Sigmoid colon (tissue), 7 donors: ENCODE measurements around the gene SGK2. TPM values are rescaled to one million over a fixed set of nuclear protein-coding genes. Genes with fewer than 3 reads are reported as not detected.

ENCODE experiments used
- DNase-seq: peaks from one replicate; pipeline ENCODE4 v3.0.0-alpha.2; 2019
- H3K27ac ChIP-seq, 4 donors: fragments of 200-600 bp; sonication (generic); one replicate each; pipeline ENCODE4 v1.5.1; 2016 to 2019; ENCODE audit warnings: mild to moderate bottlenecking in 1 of 4
- H3K27me3 ChIP-seq, 3 donors: fragments of 200-600 bp; sonication (generic); one replicate each; pipeline ENCODE4 v1.5.1; 2019; ENCODE audit warnings: mild to moderate bottlenecking in 1 of 3
- H3K36me3 ChIP-seq, 4 donors: fragments of 200-600 bp; sonication (generic); one replicate each; pipeline ENCODE4 v1.5.1; 2016 to 2019
- H3K4me1 ChIP-seq, 4 donors: fragments of 200-600 bp; sonication (generic); one replicate each; pipeline ENCODE4 v1.5.1; 2017 to 2019
- H3K4me3 ChIP-seq, 4 donors: fragments of 200-600 bp; sonication (generic); one replicate each; pipeline ENCODE4 v1.5.1; 2017 to 2019; ENCODE audit warnings: mild to moderate bottlenecking in 2 of 4, moderate library complexity in 1 of 4
- H3K9me3 ChIP-seq, 4 donors: fragments of 200-600 bp in 3 of 4; sonication (generic) in 3 of 4; one replicate each; pipeline versions ENCODE4 v1.5.1 to v1.6.1; 2013 to 2019
- CTCF ChIP-seq, 4 experiments: fragments of 450-650 bp in 3 of 4; fragments of 200-600 bp in 1 of 4; IDR thresholded peaks; one replicate each; pipeline ENCODE4 v1.5.1; 2016 to 2019; ENCODE audit warnings: antibody characterized with exemption in 4 of 4, mild to moderate bottlenecking in 3 of 4, moderate library complexity in 2 of 4
- EP300 ChIP-seq, 4 donors: sonication (generic); formaldehyde crosslinking; IDR thresholded peaks; one replicate each; pipeline ENCODE4 v1.6.1; 2017; ENCODE audit warnings: antibody characterized with exemption in 4 of 4
- POLR2A ChIP-seq, 2 donors: fragments of 450-650 bp; IDR thresholded peaks; one replicate each; pipeline ENCODE4 v1.6.1; 2016; ENCODE audit warnings: antibody characterized with exemption in 2 of 2, mild to moderate bottlenecking in 2 of 2, moderate library complexity in 2 of 2
- POLR2AphosphoS5 ChIP-seq, 4 donors: sonication (generic); formaldehyde crosslinking; IDR thresholded peaks; one replicate each; pipeline ENCODE4 v1.6.1; 2017; ENCODE audit warnings: antibody characterized with exemption in 4 of 4
- WGBS, 2 donors: extraction: QIAGEN DNeasy Blood & Tissue Kit; methylation state at CpG; one replicate each; pipeline ENCODE4 v1.1.7; 2013; 5-methylcytosine and 5-hydroxymethylcytosine counted together
- intact Hi-C: fragments of 100-400 bp; cut with DNase I; formaldehyde crosslinking; loops from one replicate; pipeline ENCODE4 v1.15.1; 2023
- polyA plus RNA-seq, 3 donors: library from polyadenylated mRNA; stranded (reverse); fragments of 200-250 nt; gene quantifications; one replicate each; pipeline ENCODE4 v1.2.3, GENCODE V29; 2013
- total RNA-seq, 4 donors: library from RNA; depleted of rRNA; stranded (reverse); fragments of >200 nt; gene quantifications; one replicate each; pipeline ENCODE4 v1.1.0, GENCODE V29; 2016
- donor health status: healthy with polysubstance abuse.
- donor health status: Bipolar disorder and iron deficiency.
- donor health status: healthy.

Gene SGK2
- total and polyA plus RNA-seq, 7 donors, result 0.66 to 114 (median 27.3) TPM; not detected in 1

- Histone ChIP-seq H3K4me3 (no peak overlapping the region), H3K27me3 (no peaks in the 10 kb centered on the region), H3K36me3 (peaks cover 0 to 30% (median 3%) of the 10 kb centered on the region in 4 donors), H3K9me3 (no peaks in the 10 kb centered on the region), H3K27ac (no peak overlapping the region), H3K4me1 (no peaks in the 10 kb centered on the region)
- no peak for DNase-seq
- intact Hi-C loops, result loop anchor here (5.0 kb wide), 1 partner anchor 547 kb away; no protein-coding TSS in a partner anchor
- WGBS, 2 donors, result 93% methylated on average over 8 of the region's 8 CpGs
- TF ChIP-seq POLR2AphosphoS5 (IDR thresholded peaks at IDR 0.05), result no peak
- TF ChIP-seq POLR2A (IDR thresholded peaks at IDR 0.05), result no peak
- no peak for TF ChIP-seq EP300 (IDR thresholded peaks at IDR 0.05)
- TF ChIP-seq CTCF (IDR thresholded peaks at IDR 0.05), result no peak
Measured at GRCh38 chr20:43534791-43535350, 24.0 kb upstream of the SGK2 start.

DNA sequence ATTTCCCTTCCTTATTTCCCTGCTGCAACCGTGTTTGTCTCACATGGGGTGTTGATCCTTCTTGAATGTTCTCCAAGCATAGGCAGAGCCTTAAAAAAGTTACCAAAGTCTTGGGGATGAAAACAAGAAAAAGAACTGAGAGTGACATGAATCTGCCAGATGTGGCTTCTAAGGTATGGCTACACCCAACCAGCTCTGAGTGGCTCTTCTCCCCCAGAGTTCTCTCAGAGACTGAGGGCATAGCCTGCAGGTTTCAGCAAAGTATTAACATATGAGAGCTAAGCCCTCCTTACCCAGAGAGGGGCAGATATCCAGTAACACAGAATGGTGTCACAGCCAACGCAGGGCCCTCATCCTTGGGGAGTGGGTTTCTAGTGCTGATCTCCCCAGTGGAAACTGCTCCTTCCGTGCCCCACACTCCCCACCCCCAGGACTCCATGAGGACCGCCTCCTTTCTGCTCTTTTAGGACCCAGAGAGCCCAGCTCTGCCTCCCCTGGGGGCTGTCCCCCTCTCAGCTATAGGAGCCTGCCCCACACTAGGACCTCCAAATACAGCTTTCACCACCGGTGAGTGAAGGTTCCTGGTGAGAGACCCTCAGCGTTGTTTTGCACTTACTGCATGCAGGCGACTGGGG lies 23.3 kb upstream of the SGK2 start:
- no peak overlapping the region for H3K4me3 ChIP-seq
- no peaks in the 10 kb centered on the region for H3K9me3 ChIP-seq
- intact Hi-C loops, result loop anchor here (5.0 kb wide), 1 partner anchor 547 kb away; no protein-coding TSS in a partner anchor
- no peaks in the 10 kb centered on the region for H3K4me1 ChIP-seq
- peaks cover 0 to 36% (median 4%) of the 10 kb centered on the region in 4 donors for H3K36me3 ChIP-seq
- TF ChIP-seq POLR2A (IDR thresholded peaks at IDR 0.05) (no peak), CTCF (IDR thresholded peaks at IDR 0.05) (no peak), EP300 (IDR thresholded peaks at IDR 0.05) (no peak), POLR2AphosphoS5 (IDR thresholded peaks at IDR 0.05) (no peak)
- 85% methylated on average over 7 of the region's 7 CpGs for WGBS, 2 donors
- no peaks in the 10 kb centered on the region for H3K27me3 ChIP-seq
- DNase-seq, result no peak
- H3K27ac ChIP-seq, result no peak overlapping the region

- Histone ChIP-seq H3K9me3 (no peaks in the 10 kb centered on the region), H3K4me1 (no peaks in the 10 kb centered on the region), H3K27ac (no peak overlapping the region), H3K27me3 (no peaks in the 10 kb centered on the region), H3K36me3 (peaks cover 0 to 38% (median 4%) of the 10 kb centered on the region in 4 donors), H3K4me3 (no peak overlapping the region)
- no peak for TF ChIP-seq POLR2A (IDR thresholded peaks at IDR 0.05)
- TF ChIP-seq CTCF (IDR thresholded peaks at IDR 0.05), result no peak
- no peak for TF ChIP-seq POLR2AphosphoS5 (IDR thresholded peaks at IDR 0.05)
- no peak for TF ChIP-seq EP300 (IDR thresholded peaks at IDR 0.05)
- DNase-seq, result no peak
- intact Hi-C loops, result loop anchor here (5.0 kb wide), 1 partner anchor 546 kb away; no protein-coding TSS in a partner anchor
- 94 to 95% methylated on average over 19 of the region's 19 CpGs for WGBS, 2 donors
Measured at GRCh38 chr20:43536041-43536816, 22.6 kb upstream of the SGK2 start.

GRCh38 chr20:43536817-43537440 lies 21.9 kb upstream of the SGK2 start:
- Histone ChIP-seq H3K9me3 (no peaks in the 10 kb centered on the region), H3K4me3 (no peak overlapping the region), H3K27ac (no peak overlapping the region), H3K27me3 (no peaks in the 10 kb centered on the region), H3K4me1 (no peaks in the 10 kb centered on the region), H3K36me3 (peaks cover 0 to 38% (median 4%) of the 10 kb centered on the region in 4 donors)
- DNase-seq, result no peak
- 66 to 82% methylated on average over 2 of the region's 2 CpGs for WGBS, 2 donors
- intact Hi-C loops, result loop anchor here (5.0 kb wide), 1 partner anchor 545 kb away; no protein-coding TSS in a partner anchor
- TF ChIP-seq POLR2AphosphoS5 (IDR thresholded peaks at IDR 0.05), result no peak
- no peak for TF ChIP-seq EP300 (IDR thresholded peaks at IDR 0.05)
- no peak for TF ChIP-seq CTCF (IDR thresholded peaks at IDR 0.05)
- TF ChIP-seq POLR2A (IDR thresholded peaks at IDR 0.05), result no peak
